Heart right ventricle (tissue), 16 donors: ENCODE results near the gene CAMSAP3. TPM values are rescaled to one million over a fixed set of nuclear protein-coding genes. Genes with fewer than 3 reads are reported as not detected.

Experiments
- ATAC-seq, 8 donors: fragments of 200-7000 bp; cut with Tn5 transposase; one replicate each; pipeline ENCODE4 v1.9.1; 2020; ENCODE audit warnings: mild to moderate bottlenecking in 8 of 8, moderate library complexity in 8 of 8, moderate number of reproducible peaks in 1 of 8
- DNase-seq, 2 donors: peaks; one replicate each; pipeline ENCODE4 v3.0.0-alpha.2; 2020
- H3K27ac ChIP-seq, 10 donors: fragments of 200-600 bp; sonication (generic) in 2 of 10; one replicate each; pipeline versions ENCODE4 v1.5.0 to v1.8.0; 2020 to 2022; ENCODE audit warnings: mild to moderate bottlenecking in 3 of 10
- H3K27me3 ChIP-seq, 7 donors: fragments of 200-600 bp; one replicate each; pipeline ENCODE4 v1.8.0; 2021 to 2022; ENCODE audit warnings: mild to moderate bottlenecking in 2 of 7
- H3K36me3 ChIP-seq, 9 donors: fragments of 200-600 bp; sonication (generic) in 1 of 9; one replicate each; pipeline versions ENCODE4 v1.5.0 to v1.8.0; 2020 to 2022; ENCODE audit warnings: mild to moderate bottlenecking in 2 of 9
- H3K4me1 ChIP-seq, 9 donors: fragments of 200-600 bp; sonication (generic) in 1 of 9; one replicate each; pipeline versions ENCODE4 v1.5.0 to v1.8.0; 2020 to 2022; ENCODE audit warnings: mild to moderate bottlenecking in 4 of 9
- H3K4me3 ChIP-seq, 10 donors: fragments of 200-600 bp; sonication (generic) in 2 of 10; one replicate each; pipeline versions ENCODE4 v1.5.0 to v1.8.0; 2020 to 2022; ENCODE audit warnings: mild to moderate bottlenecking in 7 of 10, moderate library complexity in 2 of 10
- H3K9me3 ChIP-seq, 11 donors: fragments of 200-600 bp in 10 of 11; sonication (generic) in 2 of 11; one replicate each; pipeline versions ENCODE4 v1.5.0 to v1.8.0; 2013 to 2022; ENCODE audit warnings: mild to moderate bottlenecking in 2 of 11, control low read depth in 1 of 11, moderate library complexity in 1 of 11
- WGBS, 2 donors: extraction: QIAGEN DNeasy Blood & Tissue Kit; methylation state at CpG; one replicate each; pipeline ENCODE4 v1.1.7; 2013; ENCODE audit warnings: inconsistent platforms in 1 of 2; 5-methylcytosine and 5-hydroxymethylcytosine counted together
- intact Hi-C, 10 donors: fragments of 100-400 bp; cut with DNase I; formaldehyde crosslinking; loops; one replicate each; pipeline versions ENCODE4 v1.11.1 to v1.14.2; 2022
- polyA plus RNA-seq, 2 donors: library from polyadenylated mRNA; stranded (reverse); fragments of 200-250 nt; gene quantifications; one replicate each; pipeline ENCODE4 v1.2.3, GENCODE V29; 2013
- total RNA-seq, 10 donors: library from RNA; stranded (reverse); fragmentation: NEBNext Ultra II Directional in 3 of 10; extraction: Animal tissue kit (Norgen Biotek cat#: 25700) in 3 of 10; gene quantifications; one replicate each; pipeline versions ENCODE4 v1.2.1 to v1.2.4, GENCODE V29; 2021 to 2023
- TF ChIP-seq, protein P1 (sequence below), 9 donors: fragments of 200-600 bp; sonication (generic) in 2 of 9; IDR thresholded peaks; one replicate each; pipeline versions ENCODE4 v1.5.0 to v1.8.0; 2021 to 2022; ENCODE audit warnings: antibody characterized with exemption in 9 of 9, mild to moderate bottlenecking in 5 of 9, moderate library complexity in 1 of 9
- donor health status: Arrhythmogenic right ventricular cardiomyopathy.
- donor health status: ischemic (EF 13 %, LVEDD 7.1; RV severe dilation, severe dysfunction).
- donor health status: healthy with polysubstance abuse.
- donor health status: DM: no; HTN: yes; CAD: no.
- donor health status: DM: no; HTN: no; CAD: no.
- donor health status: ischemic (EF 25% LVEDD 6.9; RV normal size, moderate dysfunction).
- donor health status: ischemic (EF 25% LVEDD 5.7; RV mildly dilated, moderate dysfunction).
- donor health status: healthy.
- donor health status: DM: yes; HTN: yes; CAD: no.
- donor health status: Ischemic cardiomyopathy.
- donor health status: ischemic (EF 35%, LVEDD 5.7; RV mildly dilated, moderate dysfunction).
- donor health status: nonischemic (EF 11% LVEDD 7.7; RV severe dilation, severe dysfunction).
- donor health status: DM: yes; HTN: yes; CAD: no.
- donor health status: PGD.
- donor health status: ischemic (EF 29% LVEDD 5.4; RV normal size, mild dysfunction).
- donor health status: nonischemic (EF 23%, LVEDD 6.1; RV moderate dilation, normal function).

CAMSAP3 gene
- total and polyA plus RNA-seq, 12 donors: 0.03 to 2.0 (median 0.29) TPM

GRCh38 chr19:7618771-7619510 lies 23.3 kb downstream of the CAMSAP3 start:
- Histone ChIP-seq H3K27ac (peak overlapping the region in 3 of 10 donors; percentile 42 to 60 (median 50)), H3K4me1 (peaks cover 0 to 11% (median 2%) of the 10 kb centered on the region in 9 donors), H3K27me3 (no peaks in the 10 kb centered on the region), H3K9me3 (no peaks in the 10 kb centered on the region), H3K4me3 (no peak overlapping the region), H3K36me3 (peaks cover 0 to 66% (median 43%) of the 10 kb centered on the region in 9 donors)
- TF ChIP-seq, protein P1, sequence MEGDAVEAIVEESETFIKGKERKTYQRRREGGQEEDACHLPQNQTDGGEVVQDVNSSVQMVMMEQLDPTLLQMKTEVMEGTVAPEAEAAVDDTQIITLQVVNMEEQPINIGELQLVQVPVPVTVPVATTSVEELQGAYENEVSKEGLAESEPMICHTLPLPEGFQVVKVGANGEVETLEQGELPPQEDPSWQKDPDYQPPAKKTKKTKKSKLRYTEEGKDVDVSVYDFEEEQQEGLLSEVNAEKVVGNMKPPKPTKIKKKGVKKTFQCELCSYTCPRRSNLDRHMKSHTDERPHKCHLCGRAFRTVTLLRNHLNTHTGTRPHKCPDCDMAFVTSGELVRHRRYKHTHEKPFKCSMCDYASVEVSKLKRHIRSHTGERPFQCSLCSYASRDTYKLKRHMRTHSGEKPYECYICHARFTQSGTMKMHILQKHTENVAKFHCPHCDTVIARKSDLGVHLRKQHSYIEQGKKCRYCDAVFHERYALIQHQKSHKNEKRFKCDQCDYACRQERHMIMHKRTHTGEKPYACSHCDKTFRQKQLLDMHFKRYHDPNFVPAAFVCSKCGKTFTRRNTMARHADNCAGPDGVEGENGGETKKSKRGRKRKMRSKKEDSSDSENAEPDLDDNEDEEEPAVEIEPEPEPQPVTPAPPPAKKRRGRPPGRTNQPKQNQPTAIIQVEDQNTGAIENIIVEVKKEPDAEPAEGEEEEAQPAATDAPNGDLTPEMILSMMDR (IDR thresholded peaks at IDR 0.05): no peak
- WGBS, 2 donors: 68 to 73% methylated on average over 21 of the region's 21 CpGs
- ATAC-seq (peak in 6 of 8 donors; percentile 6 to 75 (median 44)), DNase-seq (no peak)
- intact Hi-C loops: no loop called here

DNA sequence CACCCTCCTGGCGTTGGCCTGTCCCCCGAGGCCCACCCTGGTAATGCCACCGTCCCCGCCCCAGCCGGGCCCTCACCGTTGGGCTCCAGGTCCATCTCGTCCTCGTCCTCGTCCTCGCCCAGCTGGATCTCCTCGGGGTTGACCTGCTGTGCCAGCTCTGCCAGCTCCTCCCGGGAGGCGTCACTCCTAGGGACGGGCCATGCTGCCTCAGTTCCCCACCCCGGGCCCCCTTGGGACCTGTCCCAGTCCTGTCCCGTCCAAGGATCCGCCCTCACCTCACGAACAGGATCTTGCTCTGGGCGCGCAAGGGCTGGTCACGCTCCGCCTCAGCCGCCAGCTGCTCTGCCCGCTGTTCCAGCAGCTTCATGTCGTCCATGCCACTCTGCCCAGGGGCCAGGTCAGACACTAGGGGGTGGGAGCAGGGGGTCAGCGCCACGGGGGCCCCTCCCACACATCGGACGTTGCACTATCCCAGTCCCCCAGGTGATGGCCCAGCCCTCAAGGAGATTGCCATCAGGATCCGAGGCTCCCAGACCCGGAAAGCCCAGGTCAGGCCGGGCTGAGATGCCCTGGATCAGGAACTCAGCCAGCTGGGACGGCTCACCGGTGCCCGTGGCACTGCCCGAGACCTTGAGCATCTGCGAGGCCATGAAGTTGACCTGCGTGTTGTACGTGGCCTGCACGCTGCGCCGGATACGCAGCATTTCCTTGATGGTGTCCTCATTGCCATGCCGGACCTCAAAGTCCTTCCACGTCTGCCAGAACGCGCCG lies 24.2 kb downstream of the CAMSAP3 start:
- ATAC-seq: peak in 1 of 8 donors; percentile 4
- H3K27me3 ChIP-seq: no peaks in the 10 kb centered on the region
- H3K4me1 ChIP-seq: peaks cover 0 to 11% (median 2%) of the 10 kb centered on the region in 9 donors
- intact Hi-C loops: no loop called here
- no peak for DNase-seq
- no peak overlapping the region for H3K4me3 ChIP-seq
- no peaks in the 10 kb centered on the region for H3K9me3 ChIP-seq
- 94 to 95% methylated on average over 48 of the region's 48 CpGs for WGBS, 2 donors
- no peak overlapping the region for H3K27ac ChIP-seq
- TF ChIP-seq, protein P1 (IDR thresholded peaks at IDR 0.05): no peak
- H3K36me3 ChIP-seq: peaks cover 0 to 75% (median 43%) of the 10 kb centered on the region in 9 donors

- no peaks in the 10 kb centered on the region for H3K27me3 ChIP-seq
- no peak for ATAC-seq
- WGBS, 2 donors: 94 to 96% methylated on average over 54 to 57 of the region's 57 CpGs
- no peaks in the 10 kb centered on the region for H3K9me3 ChIP-seq
- TF ChIP-seq, protein P1 (IDR thresholded peaks at IDR 0.05): no peak
- no peak for DNase-seq
- intact Hi-C loops: no loop called here
- H3K4me1 ChIP-seq: peaks cover 0 to 11% (median 2%) of the 10 kb centered on the region in 9 donors
- H3K4me3 ChIP-seq: no peak overlapping the region
- peaks cover 0 to 84% (median 47%) of the 10 kb centered on the region in 9 donors for H3K36me3 ChIP-seq
- H3K27ac ChIP-seq: no peak overlapping the region
Observed at GRCh38 chr19:7620442-7621412, 25.1 kb downstream of the CAMSAP3 start.
